Panc1 (cell line): ENCODE measurements around the gene INPP5K. TPM values are rescaled to one million over a fixed set of nuclear protein-coding genes. Genes with fewer than 3 reads are reported as not detected.

Source experiments
- ATAC-seq: fragments of 200-7000 bp; cut with Tn5 transposase; 2 replicates; pipeline ENCODE4 v1.9.1; 2020; ENCODE audit warnings: mild to moderate bottlenecking, moderate library complexity
- BruUV-seq: library from RNA; stranded (reverse); fragments of 400-500 nt; replicated peaks from 2 replicates; lab custom pipeline; 2021; lab: Mats Ljungman, UMichigan
- CTCF ChIA-PET: fragments of 300-600 bp; sonication (Branson Sonifier 250); formaldehyde crosslinking; loops from one replicate; lab custom pipeline; 2022; ENCODE audit warnings: antibody characterized with exemption; lab: Charles Lee
- POLR2A ChIA-PET: fragments of 300-600 bp; sonication (Branson Sonifier 250); formaldehyde crosslinking; loops from one replicate; lab custom pipeline; 2022; ENCODE audit warnings: antibody characterized with exemption; lab: Charles Lee
- DNase-seq: peaks from one replicate; pipeline ENCODE4 v3.0.0-alpha.2; 2010; ENCODE audit warnings: low read depth, low spot score
- H3K27ac ChIP-seq: 2 replicates; pipeline ENCODE4 v1.5.1; 2011; ENCODE audit warnings: mild to moderate bottlenecking, low read length, inconsistent platforms
- H3K27me3 ChIP-seq: fragments of 200-500 bp; sonication (Bioruptor generic); 2 replicates; pipeline ENCODE4 v1.6.0; 2014; ENCODE audit warnings: low read length, inconsistent platforms; ENCODE audit not compliant: control insufficient read depth, insufficient read depth
- H3K36me3 ChIP-seq: fragments of 200-500 bp; sonication (Bioruptor generic); 2 replicates; pipeline ENCODE4 v1.5.1; 2014; ENCODE audit warnings: inconsistent platforms, mild to moderate bottlenecking, low read length, moderate library complexity; ENCODE audit not compliant: control insufficient read depth, insufficient read depth
- H3K4me1 ChIP-seq: 2 replicates; pipeline ENCODE4 v1.5.1; 2011; ENCODE audit warnings: inconsistent platforms, mild to moderate bottlenecking, low read length, moderate library complexity; ENCODE audit not compliant: control insufficient read depth, insufficient read depth
- H3K4me3 ChIP-seq, 2 experiments: 2 replicates each; pipeline ENCODE4 v1.5.1; 2011 to 2012; ENCODE audit warnings: low read depth in 2 of 2, low read length in 2 of 2, mild to moderate bottlenecking in 2 of 2, inconsistent platforms in 1 of 2, moderate library complexity in 1 of 2
- H3K9me3 ChIP-seq: fragments of 200-500 bp; sonication (Bioruptor generic); 2 replicates; pipeline ENCODE4 v1.5.1; 2014; ENCODE audit warnings: low read depth, mild to moderate bottlenecking, inconsistent platforms, low read length, moderate library complexity; ENCODE audit not compliant: control insufficient read depth, insufficient read depth
- CTCF ChIP-seq: fragments of 450-650 bp; IDR thresholded peaks from 2 replicates; pipeline ENCODE4 v1.5.1; 2017; ENCODE audit warnings: mild to moderate bottlenecking
- POLR2AphosphoS5 ChIP-seq: IDR thresholded peaks from 2 replicates; pipeline ENCODE4 v1.6.1; 2012; ENCODE audit warnings: mild to moderate bottlenecking, low read depth, low read length, moderate library complexity
- REST ChIP-seq, 2 experiments: IDR thresholded peaks; 2 replicates each; pipeline ENCODE4 v1.6.1; 2011 to 2012; ENCODE audit warnings: low read depth in 2 of 2, control low read depth in 1 of 2, low read length in 1 of 2, mild to moderate bottlenecking in 1 of 2, moderate library complexity in 1 of 2; ENCODE audit not compliant: insufficient read depth in 1 of 2
- SIN3A ChIP-seq: IDR thresholded peaks from 2 replicates; pipeline ENCODE4 v1.6.1; 2012; ENCODE audit warnings: low read depth, mild to moderate bottlenecking, low read length, moderate library complexity, borderline replicate concordance; ENCODE audit not compliant: insufficient read depth
- TCF7L2 ChIP-seq: IDR thresholded peaks from 2 replicates; pipeline ENCODE4 v1.6.1; 2011; ENCODE audit warnings: mild to moderate bottlenecking, low read depth, low read length, inconsistent platforms
- in situ Hi-C: cut with HindIII; loops from 2 replicates; pipeline ENCODE4 v1.10.0; 2016; ENCODE audit warnings: low sequenced_read_pairs, low pct_unique_long_range_greater_than_20kb
- intact Hi-C: fragments of 100-400 bp; cut with micrococcal nuclease; formaldehyde crosslinking; loops from one replicate; pipeline ENCODE4 v1.10.0; 2022; ENCODE audit not compliant: unreplicated experiment
- total RNA-seq: library from RNA; stranded (reverse); gene quantifications from one replicate; pipeline ENCODE4 v1.2.1, GENCODE V29; 2021; ENCODE audit not compliant: unreplicated experiment

INPP5K gene
- total RNA-seq, 1 experiment from 2014 or later, result 21.3 TPM

GRCh38 chr17:1545618-1546017, 29.2 kb upstream of the INPP5K start:
- Histone ChIP-seq H3K4me1 (no peaks in the 10 kb centered on the region), H3K4me3 (no peak overlapping the region), H3K36me3 (no peaks in the 10 kb centered on the region; the same call in none of the 2 replicates), H3K27ac (no peak overlapping the region), H3K9me3 (no peaks in the 10 kb centered on the region), H3K27me3 (no peaks in the 10 kb centered on the region)
- POLR2A ChIA-PET, result no interaction called here
- no peak for ATAC-seq
- intact Hi-C loops (no loop called here), in situ Hi-C loops (no loop called here)
- TF ChIP-seq CTCF, result no peak
- no peak for TF ChIP-seq REST (IDR thresholded peaks at IDR 0.05; ENCODE audit: insufficient read depth in 1 of 2, low read depth in 2 of 2, low read length in 1 of 2)
- no peak for TF ChIP-seq SIN3A
- TF ChIP-seq TCF7L2, result no peak
- BruUV-seq, result no TSS peak
- CTCF ChIA-PET, result no interaction called here
- no peak for DNase-seq

GRCh38 chr17:1542316-1542715, 25.9 kb upstream of the INPP5K start:
- in situ Hi-C loops, result no loop called here
- no peaks in the 10 kb centered on the region for H3K27me3 ChIP-seq
- no peak for DNase-seq
- H3K27ac ChIP-seq, result no peak overlapping the region
- H3K36me3 ChIP-seq, result no peaks in the 10 kb centered on the region; the same call in none of the 2 replicates
- no peaks in the 10 kb centered on the region for H3K4me1 ChIP-seq
- ATAC-seq, result no peak
- intact Hi-C loops, result no loop called here
- CTCF ChIA-PET, result no interaction called here
- no TSS peak for BruUV-seq
- TF ChIP-seq SIN3A (no peak), POLR2AphosphoS5 (no peak)
- POLR2A ChIA-PET, result no interaction called here
- no peaks in the 10 kb centered on the region for H3K9me3 ChIP-seq
- H3K4me3 ChIP-seq, result no peak overlapping the region

DNA sequence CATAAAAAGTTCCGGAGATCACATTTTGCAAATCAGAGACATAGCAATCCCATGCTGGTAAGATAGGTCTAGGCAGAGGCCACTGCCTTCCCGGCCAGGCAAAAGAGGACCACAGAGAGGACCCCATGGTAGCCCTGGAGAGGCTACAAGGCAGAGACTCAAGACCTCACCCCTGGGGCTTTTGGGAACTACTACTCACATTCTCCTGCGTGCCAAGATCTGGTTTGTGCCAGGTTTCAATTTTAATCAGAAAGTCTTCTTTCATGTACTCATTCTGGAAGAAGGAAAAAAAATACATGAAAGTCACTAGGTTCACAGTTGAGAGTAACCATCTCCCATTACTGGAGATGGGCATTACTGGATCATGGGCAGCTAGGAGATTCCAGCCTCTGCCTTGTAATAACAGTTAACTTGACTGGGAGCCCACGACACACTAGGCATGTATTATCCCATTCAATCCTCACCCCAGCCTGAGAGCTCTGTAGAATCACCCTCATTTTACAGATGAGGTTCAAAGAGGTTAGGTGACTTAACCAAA, 25.0 kb upstream of the INPP5K start:
- H3K4me1 ChIP-seq, result no peaks in the 10 kb centered on the region
- H3K27ac ChIP-seq, result no peak overlapping the region
- DNase-seq, result no peak
- H3K27me3 ChIP-seq, result no peaks in the 10 kb centered on the region
- ChIA-PET CTCF (no interaction called here), POLR2A (no interaction called here)
- H3K4me3 ChIP-seq, result no peak overlapping the region
- no peaks in the 10 kb centered on the region for H3K9me3 ChIP-seq
- in situ Hi-C loops (no loop called here), intact Hi-C loops (no loop called here)
- H3K36me3 ChIP-seq, result no peaks in the 10 kb centered on the region; the same call in none of the 2 replicates
- no peak for ATAC-seq
- TF ChIP-seq TCF7L2 (no peak), POLR2AphosphoS5 (no peak), SIN3A (no peak), REST (IDR thresholded peaks at IDR 0.05; ENCODE audit: insufficient read depth in 1 of 2, low read depth in 2 of 2, low read length in 1 of 2) (no peak), CTCF (no peak)
- no TSS peak for BruUV-seq
